Measurements from ENCODE around the gene LRRC41. TPM values are rescaled to one million over a fixed set of nuclear protein-coding genes. Genes with fewer than 3 reads are reported as not detected.
A peak's percentile ranks its signal among the peaks of the same experiment; 100 is the strongest.

Gene LRRC41
- total and polyA plus RNA-seq, 2 of the 13 experiments (the other 11 are each of a cell fraction or from before 2014, with no cell fraction given), result 48.1 to 53.6 TPM

DNA sequence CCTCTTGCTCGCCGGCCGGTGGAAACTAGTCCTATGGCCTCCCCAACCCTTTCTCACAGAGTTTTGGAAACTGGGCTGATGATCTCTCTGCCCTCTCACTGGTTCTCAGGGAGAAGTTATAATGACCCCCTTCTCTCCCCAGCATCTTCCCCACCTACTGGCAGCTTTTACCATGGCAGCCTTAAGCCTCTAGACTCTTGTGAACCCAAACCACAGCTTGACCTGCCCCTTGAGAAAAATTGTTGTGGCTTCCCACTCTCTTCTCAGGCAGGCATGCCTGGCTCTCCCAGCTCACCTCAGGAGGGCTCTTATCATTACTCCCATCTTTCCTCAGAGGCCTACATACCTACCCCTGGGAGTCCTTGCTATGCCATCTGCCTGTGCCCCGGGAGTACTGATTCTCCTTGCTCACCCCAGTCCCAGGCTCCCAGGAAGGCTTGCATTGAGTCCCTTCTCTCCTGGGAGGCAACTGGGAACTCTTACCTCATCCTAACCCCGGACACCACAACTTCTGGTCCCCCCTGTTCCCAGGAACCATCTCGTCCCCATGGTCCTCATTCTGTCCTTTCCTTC, 38.8 kb upstream of the LRRC41 start (continued):
- TF ChIP-seq ZHX1 (CRISPR knock-in tag; IDR thresholded peaks at IDR 0.05; ENCODE audit: low read depth) (no peak), FOXP1 (IDR thresholded peaks at IDR 0.05) (no peak), FOXP1 (CRISPR knock-in tag; IDR thresholded peaks at IDR 0.05) (no peak), AGO1 (IDR thresholded peaks at IDR 0.05; ENCODE audit: low read depth, low read length, poor library complexity, severe bottlenecking) (no peak), NCOA2 (CRISPR knock-in tag; IDR thresholded peaks at IDR 0.05) (no peak), ZNF225 (CRISPR knock-in tag; IDR thresholded peaks at IDR 0.05) (no peak), MED8 (CRISPR knock-in tag; IDR thresholded peaks at IDR 0.05; ENCODE audit: insufficient replicate concordance) (no peak)

GRCh38 chr1:46341222-46342083, 38.0 kb upstream of the LRRC41 start:
- in situ Hi-C loops (cut with HindIII; ENCODE audit: extremely low pct_ligation_motif_present, low pct_unique_long_range_greater_than_20kb) (no loop called here), intact Hi-C loops (cut with micrococcal nuclease; ENCODE audit: unreplicated experiment) (loop anchor here (2.0 kb wide), 1 partner anchor 39 kb away; the partner anchor contains the start of genes LRRC41 and UQCRH)
- Histone ChIP-seq H4K20me1 (ENCODE audit: insufficient read depth, low read length) (no peaks in the 10 kb centered on the region), H3K4me2 (ENCODE audit: low read depth, low read length) (peak overlapping the region; percentile 98), H3K27me3 (ENCODE audit: control insufficient read depth in 1 of 2, insufficient read depth in 2 of 2, low read length in 2 of 2) (no peaks in the 10 kb centered on the region; a peak in 1 of 5 replicates), H3K9me3 (ENCODE audit: low read length) (no peaks in the 10 kb centered on the region), H3K27ac (ENCODE audit: extremely low read length, insufficient read depth, low read length) (peak overlapping the region; percentile 97), H3K9ac (ENCODE audit: insufficient read depth, low read depth, low read length) (peak overlapping the region; percentile 89), H3K4me1 (ENCODE audit: insufficient read depth, low read length) (peaks cover 53% of the 10 kb centered on the region), H3K36me3 (replicated peaks in 1 of 2; ENCODE audit: control insufficient read depth in 1 of 2, insufficient read depth in 2 of 2, low read length in 2 of 2) (peaks cover 0 to 14% of the 10 kb centered on the region in 2 experiments; a peak in 2 of 5 replicates), H2AFZ (ENCODE audit: low read length) (no peak overlapping the region), H3K4me3 (replicated peaks in 1 of 3; ENCODE audit: insufficient read depth in 1 of 3, low read depth in 2 of 3, low read length in 3 of 3) (peak overlapping the region; percentile 79 to 88 (median 85)), H3K79me2 (ENCODE audit: insufficient read depth, low read length) (peaks cover 17% of the 10 kb centered on the region)
- FAIRE-seq (no peak), ATAC-seq (no peak), DNase-seq (ENCODE audit: low spot score) (no peak)
- ChIA-PET CTCF (ENCODE audit: low intra/inter-chr PET ratio, low total read pairs) (no interaction called here), POLR2A (interaction anchor here (0.9 to 1.5 kb wide), 5 partner anchors 11 to 366 kb away, joined by 3 to 7 read pairs (median 3); partner anchors contain the start of genes LRRC41, RAD54L and UQCRH)
- TF ChIP-seq SNAPC5 (CRISPR knock-in tag; IDR thresholded peaks at IDR 0.05; ENCODE audit: borderline replicate concordance) (no peak), ZNF746 (CRISPR knock-in tag; IDR thresholded peaks at IDR 0.05) (no peak), SOX5 (CRISPR knock-in tag; IDR thresholded peaks at IDR 0.05; ENCODE audit: borderline replicate concordance) (no peak), ZBTB33 (CRISPR knock-in tag; IDR thresholded peaks at IDR 0.05) (peak; percentile 67; the same call in 1 of the 2 replicates), ZBTB8A (CRISPR knock-in tag; IDR thresholded peaks at IDR 0.05; ENCODE audit: borderline replicate concordance, low read depth) (0 out of 2 replicates have a peak, but pooled peaks have one; percentile 21), ZBTB38 (CRISPR knock-in tag; IDR thresholded peaks at IDR 0.05) (peak; percentile 57; the same call in 1 of the 2 replicates), TEAD3 (CRISPR knock-in tag; optimal IDR thresholded peaks at IDR 0.05; ENCODE audit: borderline replicate concordance) (peak; percentile 13)
- TF ChIP-seq, protein P1, sequence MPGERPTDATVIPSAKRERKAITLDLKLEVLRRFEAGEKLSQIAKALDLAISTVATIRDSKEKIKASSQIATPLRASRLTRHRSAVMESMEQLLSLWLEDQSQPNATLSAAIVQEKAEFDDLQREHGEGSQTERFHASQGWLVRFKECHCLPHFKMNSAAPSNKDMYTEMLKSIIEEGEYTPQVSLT (CRISPR knock-in tag; IDR thresholded peaks at IDR 0.05; ENCODE audit: borderline replicate concordance, low read depth), result no peak
- WGBS (ENCODE audit: low lambda C conversion rate), result 65% methylated on average over 31 of the region's 31 CpGs
- BruUV-seq (replicated peaks), result no TSS peak
